Measurements from ENCODE around the gene DCLK1.
"Not testable (repeated sequence)": the region's sequence is repeated elsewhere in the genome, so short reads cannot be mapped to it uniquely, and the experiment has no call there.

DCLK1 gene

DNA sequence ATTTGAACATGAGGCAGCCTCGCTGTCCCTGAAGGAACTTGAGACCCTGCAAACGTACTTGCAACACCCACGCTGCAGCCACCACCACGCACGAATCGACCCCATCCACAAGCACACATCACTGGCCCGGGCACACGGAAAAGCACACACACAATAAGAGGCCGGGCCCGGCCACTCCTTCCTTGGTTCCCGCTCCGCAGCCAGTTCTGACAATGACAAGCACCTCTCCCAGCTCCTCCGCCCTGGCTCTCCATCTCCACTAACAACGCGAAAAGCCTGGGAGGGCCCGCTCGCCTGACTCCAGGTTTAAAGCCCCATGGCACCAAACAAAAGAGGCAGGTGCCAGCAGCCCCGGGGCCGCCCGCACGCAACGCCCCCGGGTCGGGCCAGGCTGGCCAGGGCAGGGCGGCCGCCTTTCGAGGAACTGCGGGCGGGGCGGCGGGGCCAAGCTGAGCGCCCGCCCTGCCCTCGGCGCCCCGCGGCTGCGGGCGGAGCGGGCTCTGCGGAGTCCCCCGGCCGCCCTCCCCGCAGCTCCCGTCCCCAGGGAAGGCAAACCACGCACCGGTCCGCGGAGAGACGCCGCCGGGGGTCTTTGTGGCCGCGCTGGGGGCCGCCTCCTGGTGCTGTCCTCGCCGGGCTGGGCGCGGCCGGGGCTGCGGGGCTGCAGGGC is 495 bp downstream of the DCLK1 start:
- no peak for DNase-seq

DNA sequence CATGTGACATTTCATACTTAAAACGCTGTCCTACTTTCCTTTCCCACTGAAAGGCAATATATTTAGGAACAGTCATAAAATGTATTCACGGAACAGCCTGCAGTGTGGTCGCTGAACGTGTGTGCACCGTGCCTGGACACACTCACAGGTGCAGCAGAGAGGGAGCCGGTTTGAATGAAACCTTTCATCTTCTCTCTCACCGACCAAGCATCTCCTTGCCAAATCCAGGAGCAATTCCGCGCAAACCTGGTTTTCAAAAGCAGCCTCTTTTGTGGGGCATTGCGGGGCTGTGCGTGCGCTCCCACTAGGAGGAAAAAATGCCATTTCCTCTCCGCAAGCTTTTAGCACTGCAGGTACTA is 1.0 kb downstream of the DCLK1 start:
- DNase-seq, result no peak

DNA sequence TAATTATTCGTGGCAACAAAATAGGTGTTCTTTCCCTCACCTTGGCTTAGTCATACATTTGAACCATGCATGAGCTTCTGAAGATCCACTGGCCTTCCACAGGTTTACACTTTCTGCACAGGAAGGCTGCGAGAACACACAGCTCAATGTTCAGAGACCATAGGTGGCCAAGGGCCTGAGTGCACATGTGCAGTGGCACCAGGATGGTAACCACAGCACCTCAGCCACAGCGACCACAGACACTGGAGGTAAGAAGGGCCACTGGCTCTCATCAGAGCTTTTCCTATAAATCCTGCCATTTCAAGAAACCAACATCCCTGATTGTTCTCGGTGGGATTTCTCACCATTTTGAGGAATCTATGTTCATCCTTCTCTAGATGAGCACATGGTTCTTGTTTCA is 1.6 kb downstream of the DCLK1 start:
- DNase-seq, result no peak

DNA sequence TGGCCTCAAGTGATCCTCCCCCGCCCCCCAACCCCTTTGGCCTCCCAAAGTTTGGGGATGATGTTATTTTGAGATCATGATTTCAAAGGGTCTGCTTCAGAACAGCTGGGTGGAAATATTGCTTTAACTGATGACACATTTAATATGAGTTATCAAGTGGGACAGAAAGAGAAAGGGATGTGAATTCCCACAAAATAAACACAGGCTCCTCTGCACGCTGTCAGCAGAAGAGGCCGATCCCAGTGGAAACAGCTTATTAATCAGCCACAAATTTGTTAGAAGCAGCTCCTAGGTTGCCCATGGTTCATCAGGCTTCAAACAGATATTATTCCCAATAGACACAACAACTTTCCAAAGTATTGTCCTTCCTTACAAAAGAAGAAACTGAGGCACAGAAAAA is 4.7 kb downstream of the DCLK1 start:
- no peak for DNase-seq

DNA sequence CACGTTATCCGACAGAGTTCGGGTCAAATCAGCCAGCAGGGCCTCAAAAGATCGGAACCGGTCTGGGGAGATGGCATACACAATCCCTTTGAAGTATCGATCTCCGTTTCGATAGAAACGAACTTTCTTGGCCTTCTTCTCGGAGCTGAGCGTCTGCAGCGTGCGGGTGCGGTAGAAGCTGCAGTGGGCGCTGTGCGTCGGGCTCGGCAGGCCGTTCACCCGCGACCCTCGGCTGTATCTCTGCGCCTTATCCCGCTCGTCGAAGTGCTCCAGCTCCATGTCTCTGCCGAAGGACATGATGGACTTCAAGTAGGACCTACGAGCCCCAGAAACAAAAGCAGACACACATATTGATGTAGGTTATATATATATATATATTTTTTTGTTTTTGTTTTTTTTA is 5.3 kb downstream of the DCLK1 start:
- DNase-seq, result no peak

DNA sequence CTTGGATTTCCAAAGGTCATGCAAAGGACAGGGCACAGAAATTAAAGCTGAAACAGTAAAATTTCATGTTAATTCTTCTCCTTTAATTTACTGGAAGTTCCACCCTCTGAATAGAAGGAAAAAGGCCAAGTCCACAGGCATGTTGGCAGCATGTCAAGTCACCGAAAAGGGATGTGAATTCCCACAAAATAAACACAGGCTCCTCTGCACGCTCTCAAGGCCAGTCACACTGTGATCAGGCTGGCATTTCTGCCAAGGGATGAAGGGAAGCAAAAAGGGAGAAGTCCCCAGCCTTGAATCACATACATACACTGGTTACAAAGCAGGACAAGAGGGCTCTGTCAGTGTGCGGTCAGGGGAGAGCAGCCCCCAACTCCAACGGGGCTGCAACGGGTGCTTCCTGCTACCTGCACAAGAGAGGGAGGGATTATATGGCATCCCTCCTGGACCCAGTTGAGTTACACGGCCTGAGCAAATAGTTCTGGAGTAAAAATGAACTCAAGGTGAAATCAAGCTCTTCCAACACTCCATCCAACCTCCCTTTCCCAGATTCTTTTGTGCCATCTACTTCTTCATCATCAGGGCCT is 6.9 kb downstream of the DCLK1 start:
- no peak for DNase-seq

DNA sequence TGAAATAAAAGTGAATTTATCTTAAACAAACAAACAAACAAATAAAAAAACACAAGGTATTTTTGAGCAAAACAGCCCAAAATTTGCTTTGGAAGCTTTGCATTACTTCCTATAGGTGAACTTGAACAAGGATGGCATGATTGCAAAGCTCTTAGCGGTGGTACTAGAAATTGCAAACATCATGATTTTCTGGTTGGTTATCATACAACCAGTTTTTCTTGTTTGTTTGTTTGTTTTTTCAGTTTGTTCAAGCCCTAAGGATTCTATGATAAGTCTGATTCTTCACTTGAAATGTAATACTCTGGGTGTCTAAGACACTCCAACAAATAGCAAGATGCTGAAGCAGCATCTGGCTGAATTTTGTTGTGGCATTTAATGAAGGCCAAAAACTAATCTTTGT is 15.9 kb downstream of the DCLK1 start:
- DNase-seq, result no peak

DNA sequence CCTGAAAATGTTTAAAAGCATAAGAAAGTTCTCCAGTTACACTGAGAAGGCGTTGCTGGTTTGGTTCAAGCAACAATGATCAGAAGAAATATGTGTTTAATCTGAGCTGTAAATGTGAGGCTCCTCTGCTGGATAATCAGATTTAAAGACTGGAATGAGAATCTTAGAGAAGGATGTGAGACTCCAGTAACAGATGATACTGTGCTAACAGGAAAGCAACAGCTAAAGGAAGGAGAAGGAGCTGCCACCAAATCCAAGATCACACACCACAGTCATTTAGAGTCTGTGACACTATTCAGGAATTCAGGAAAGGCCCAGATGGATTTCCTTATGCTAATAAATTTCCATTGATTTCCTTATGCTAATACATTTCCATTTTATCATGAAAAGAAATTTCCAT is 16.9 kb downstream of the DCLK1 start:
- no peak for DNase-seq

DNA sequence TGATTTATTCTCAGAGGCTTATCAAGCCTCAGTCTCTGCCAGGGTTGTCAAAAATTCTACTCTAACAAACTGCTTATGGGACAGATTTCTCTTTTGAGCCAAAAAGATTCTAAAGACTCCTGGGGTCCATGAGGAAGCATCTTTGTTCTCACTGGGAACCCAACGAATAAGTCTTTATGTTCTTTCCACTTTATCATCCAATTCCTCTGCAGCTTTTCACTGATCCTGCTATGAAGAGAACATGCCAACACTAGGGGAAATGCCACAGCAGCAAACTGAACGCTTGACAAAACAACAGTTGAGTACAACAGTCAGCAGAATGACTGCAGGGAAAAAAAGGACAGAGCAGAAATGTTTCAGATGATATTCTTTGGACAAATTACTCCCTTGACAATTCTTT is 22.2 kb downstream of the DCLK1 start:
- DNase-seq, result no peak

DNA sequence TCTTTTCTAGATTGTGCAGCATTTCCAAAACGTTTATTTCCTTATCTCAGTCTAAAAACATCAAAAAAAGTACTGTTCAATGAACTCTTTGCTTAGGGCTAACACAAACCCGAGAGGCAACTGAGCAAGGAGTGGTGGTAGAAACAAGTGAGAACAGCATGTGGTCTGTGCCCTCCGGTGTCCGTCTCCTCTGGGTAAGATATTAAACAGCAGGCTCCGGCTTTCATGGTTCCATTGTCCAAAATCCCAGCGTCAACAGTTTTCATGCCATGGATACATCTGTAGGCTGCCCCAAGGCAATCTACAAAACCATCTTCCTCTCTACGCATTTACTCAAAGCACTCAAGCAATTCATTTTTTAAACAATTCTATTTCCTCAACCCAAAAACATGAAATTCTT is 22.8 kb downstream of the DCLK1 start:
- no peak for DNase-seq

DNA sequence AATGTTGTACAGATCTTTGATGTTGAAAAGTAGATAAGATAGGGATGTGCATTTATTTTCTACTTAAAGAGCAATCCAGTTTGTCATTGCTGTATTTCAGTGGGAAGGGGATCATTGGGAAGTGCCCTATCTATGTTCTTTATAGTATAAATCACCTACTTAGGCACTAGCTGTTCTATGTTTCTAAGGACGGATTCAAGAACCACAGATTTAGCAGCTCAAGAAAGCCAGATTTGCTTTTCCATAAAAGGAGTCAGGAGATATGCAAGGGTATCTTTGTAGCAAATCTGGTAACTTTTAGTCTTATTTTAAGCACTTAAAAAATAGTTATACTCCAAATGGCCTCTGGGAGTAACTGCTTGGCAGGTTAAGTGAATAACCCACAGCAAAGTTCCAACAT is 23.7 kb downstream of the DCLK1 start:
- DNase-seq, result no peak

DNA sequence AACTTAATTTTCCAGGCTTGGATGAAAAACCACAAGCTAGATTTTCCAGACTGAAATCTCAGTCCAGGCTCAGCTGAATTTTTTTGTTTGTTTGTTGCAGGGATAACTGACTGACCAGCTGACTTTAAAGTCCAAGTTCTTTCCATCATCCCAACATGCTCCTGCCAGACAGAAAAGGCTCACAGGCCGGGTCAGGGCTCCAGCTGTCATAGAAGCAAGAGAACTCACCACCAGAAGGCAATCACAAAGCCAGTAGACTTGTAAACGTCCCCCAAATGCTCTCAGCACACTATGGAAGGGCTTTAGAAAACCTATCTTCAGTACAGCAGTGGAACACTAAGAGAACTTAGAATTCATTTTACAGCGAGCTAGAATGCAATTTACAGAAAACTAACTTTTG is 25.5 kb downstream of the DCLK1 start:
- DNase-seq, result no peak

DNA sequence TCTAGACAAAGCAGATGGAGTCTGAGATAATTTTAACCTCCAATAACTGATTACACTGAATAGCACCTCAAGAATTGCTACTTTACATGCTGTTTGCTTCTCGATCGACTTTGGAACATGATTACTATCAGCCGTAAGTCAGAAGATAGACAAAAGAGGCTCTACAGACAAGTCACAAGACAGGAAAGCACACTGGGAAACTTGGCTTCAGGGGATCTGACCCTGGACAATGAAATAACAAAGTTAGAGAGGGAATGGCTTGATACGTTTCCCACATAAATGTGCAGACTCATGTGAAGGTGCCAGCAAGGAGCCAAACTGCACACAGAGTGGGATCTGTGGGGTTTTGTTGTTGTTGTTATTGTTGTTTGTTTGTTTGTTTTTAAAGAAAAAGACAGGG is 28.5 kb downstream of the DCLK1 start:
- DNase-seq, result no peak

DNA sequence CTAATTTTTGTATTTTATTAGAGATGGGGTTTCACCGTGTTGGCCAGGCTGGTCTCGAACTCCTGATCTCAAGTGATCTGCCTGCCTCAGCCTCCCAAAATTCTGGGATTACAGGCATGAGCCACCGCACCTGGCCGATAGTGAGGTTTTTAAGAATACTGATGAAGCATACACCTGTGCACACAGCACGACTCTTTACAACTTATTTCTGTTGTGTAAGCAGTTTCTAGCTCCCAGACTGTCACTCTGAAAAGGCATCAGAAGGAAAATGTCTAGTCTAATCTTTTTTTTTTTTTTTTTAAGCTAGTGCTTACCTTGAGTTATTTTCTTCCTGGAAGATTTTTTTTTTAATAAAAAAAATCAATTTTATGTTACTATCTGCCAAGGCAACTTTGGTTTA is 29.3 kb downstream of the DCLK1 start:
- DNase-seq, result not testable (repeated sequence)

DNA sequence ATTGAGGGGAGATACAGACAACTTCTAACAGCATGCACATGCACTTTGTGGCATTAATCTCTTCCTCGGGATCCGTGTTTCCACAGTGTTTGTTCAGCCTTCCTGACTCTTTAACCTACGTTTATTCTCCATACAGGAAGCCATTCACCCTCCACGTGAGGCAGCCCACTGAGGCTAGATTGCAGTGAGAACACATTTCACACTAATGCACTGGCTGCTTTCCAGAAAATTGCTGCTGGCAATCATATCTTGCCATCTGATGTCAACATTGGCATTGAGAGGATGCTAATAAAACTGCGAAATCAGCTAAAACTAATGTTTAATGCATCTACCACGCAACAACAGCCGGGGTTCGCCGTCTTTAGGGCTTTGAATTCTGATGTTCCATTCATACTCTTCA is 30.0 kb downstream of the DCLK1 start:
- no peak for DNase-seq

DNA sequence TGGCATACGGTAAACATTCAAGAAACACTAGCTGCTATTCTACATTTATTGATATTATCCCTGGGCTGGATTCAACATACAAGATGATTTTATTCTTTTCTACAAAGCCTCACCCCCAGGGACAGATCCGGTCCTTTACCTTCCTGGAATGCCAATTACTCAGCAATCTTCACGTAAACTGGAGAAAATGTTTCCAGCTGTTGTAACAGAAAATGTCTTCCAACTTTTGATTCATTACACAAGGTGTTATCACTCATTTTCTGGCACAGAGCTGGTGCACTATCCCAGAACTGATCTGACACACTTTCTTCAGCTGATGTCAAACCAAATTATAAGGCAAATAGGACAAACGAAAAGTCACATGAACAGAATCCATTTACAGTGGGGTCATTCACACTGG is 33.1 kb downstream of the DCLK1 start:
- DNase-seq, result no peak

DNA sequence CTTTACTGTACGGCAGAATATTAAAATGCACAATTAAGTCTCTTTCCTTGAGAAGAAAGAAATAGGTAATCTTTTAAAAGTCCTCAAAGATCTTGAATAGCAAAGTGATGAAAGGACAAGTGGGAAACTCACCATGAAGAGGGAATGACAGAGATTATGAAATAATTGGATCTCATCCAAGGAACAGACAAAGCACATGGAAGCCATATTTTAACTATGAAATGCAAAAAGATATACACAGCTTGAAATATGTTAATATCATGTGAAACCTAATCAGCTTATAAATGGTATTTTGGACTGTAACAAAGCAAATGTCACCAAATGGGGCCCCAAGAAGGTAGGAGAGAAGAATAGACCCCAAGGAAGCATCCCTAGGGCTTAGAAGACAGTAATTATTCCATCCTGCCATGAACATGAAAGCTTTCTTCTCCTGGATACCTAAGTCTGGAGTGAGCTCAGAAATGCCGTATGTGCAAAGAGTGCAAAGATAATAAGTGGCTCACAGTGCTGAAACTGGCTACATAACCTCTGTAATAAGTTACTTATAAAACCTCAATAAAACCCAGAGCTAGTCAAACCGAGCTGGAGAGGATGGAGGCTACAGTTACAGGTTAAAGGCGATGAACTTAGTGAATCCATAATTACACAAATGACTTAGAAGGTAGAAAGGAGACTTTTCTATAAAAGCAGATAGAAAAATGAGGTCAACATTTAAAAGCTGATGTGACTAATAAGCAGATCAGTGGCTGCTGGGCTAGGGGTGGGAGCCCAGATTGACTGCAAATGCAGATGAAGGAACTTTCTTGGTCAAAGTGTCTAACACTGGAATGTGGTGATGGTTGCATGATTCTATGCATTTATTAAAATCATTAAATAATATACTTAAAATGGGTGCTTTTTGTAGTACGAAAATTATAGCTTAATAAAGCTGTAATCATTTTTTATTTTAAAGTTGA is 34.4 kb downstream of the DCLK1 start:
- DNase-seq, result no peak

DNA sequence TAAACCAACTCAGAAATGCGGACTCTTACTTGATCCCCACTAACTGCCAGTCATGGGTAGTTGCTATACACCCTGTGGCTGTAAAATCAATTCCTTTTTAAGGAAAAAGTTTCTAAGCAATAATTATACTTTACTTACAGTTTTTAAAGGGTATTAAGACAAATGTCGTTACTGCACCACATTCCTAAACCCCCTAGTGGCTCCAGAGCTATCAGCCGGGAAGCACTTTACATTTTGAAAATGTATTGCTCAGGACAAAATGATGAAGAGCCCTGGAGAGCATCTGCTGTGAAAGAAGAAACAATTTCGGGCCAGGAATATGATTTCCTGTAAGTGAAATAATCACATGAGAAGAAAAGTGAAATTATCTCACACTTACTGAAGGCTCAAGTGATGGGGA is 36.7 kb downstream of the DCLK1 start:
- DNase-seq, result no peak

DNA sequence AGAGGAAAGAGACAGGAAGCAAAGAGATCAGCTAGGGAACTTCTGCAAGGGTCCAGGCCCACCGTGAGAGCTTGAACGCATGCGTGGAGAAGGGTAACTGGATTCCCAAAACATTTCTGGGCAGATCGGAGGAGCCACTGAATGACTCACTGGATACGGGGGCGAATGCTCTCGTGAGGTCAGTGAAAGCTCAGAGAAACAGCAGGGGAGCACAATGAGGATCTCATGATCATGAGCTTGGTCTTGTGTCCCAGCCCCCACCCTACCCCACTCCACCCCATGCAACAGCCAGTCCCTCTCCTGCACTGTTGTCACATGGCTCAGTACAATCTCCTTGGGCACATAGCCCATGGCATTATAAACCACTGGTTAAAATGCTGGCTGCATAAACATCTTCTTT is 40.6 kb downstream of the DCLK1 start:
- DNase-seq, result no peak

DNA sequence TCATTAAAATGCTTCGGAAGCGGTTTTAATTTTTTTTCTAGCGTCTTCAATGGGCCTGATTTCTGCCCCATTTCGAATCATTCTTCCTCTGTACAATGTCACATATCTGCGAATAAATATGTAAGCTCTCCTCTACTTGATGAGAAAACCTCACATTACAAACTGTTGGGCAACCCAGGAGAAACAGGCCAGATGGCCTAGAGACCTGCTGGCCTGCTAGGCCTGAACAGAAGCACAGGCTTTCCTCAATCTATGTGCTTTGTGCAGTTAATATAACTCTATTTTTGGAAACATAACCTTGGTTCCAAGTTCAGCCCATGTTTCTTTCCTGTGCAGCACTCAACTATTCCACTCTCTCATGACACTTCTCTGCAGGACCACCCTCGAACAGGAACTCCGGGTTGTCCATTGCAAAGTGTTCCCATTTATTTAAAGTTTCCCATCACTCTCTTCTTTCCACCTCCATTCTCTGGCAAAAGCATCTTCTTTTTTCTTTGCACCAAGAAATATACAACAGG is 42.0 kb downstream of the DCLK1 start:
- DNase-seq, result no peak

DNA sequence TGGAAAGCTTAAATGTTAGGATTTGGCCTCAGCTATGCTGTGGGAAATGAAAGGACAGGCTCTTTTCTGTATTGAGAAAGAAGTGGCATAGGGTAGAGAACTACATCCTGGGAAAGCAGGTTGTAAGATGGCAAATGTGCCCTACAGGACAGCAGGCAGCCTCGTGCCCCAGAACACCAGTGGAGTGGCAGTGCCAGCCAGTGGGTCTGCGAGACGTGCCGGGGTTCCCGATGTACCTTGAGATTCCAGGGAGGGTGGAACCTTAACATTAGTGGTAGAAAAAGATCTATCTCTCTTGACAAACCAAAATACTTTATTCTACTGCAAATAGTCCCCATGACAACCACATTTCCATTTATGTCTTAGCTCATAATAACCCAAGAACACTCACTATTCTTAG is 42.7 kb downstream of the DCLK1 start:
- no peak for DNase-seq

DNA sequence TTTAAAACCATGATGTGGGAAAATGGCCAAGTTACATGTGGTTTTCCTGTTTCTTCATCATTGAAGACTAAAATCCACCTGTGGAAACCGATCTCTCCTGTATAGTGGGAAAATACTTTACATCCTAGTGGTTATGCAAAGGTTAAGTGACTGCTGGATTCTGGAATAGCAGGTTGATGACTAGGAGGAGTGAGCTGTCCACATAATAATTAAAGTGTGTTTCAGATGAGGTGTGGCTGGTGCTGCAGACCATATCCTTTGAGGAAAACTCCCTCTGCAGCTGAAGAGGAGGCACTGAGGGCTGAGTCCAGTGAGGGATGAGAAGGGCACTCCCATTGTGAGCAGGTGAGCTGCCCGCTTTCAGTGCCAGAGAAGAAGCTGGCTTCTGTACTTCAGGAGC is 43.2 kb downstream of the DCLK1 start:
- no peak for DNase-seq

DNA sequence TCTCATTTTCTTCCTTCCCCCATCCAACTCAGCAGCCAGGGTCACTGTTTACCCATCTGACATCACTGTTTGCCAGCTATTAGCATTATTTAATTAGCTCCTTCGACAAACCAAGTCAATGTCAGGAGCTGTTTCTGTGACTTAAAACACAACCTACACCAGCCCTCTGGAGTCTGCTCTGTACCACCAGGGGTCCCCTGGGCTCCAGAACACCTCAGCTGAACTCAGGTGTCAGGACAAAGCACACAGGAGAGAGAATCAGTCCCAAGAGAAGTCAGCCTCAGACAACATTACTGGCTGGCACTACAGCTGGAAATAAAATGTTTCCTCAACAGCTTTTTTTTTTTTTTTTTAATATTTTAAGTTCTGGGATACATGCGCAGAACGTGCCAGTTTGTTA is 45.1 kb downstream of the DCLK1 start:
- no peak for DNase-seq

DNA sequence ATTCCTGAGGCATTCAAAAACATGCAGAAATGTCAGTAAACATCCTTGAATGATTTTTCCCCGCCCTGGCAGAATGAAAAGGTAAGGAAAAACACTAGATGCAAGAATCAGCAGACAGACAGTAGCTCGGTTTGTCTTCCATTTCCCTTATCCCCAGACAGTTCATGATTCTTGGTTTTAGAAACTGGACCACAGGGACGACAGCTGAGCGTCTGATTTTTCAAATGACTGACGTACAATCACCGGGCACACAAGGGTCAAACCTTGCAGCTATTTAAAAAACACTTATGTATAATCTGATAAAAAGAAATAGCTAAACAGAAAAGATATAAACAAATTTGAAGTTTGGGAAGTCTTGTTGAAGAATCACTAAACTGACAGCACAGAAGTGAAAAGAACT is 47.1 kb downstream of the DCLK1 start:
- no peak for DNase-seq

Measured in activated gamma-delta T cell treated with Interleukin-2 at 50 U/mL for 16 hours (primary cell).